Measurements from ENCODE around the gene IGIP.

IGIP gene

GRCh38 chr5:140174465-140175366, 49.0 kb downstream of the IGIP start, which contains the start of gene CYSTM1:
Gene CYSTM1 (plus strand): TSS chr5:140175188. CDS start chr5:140194466, 19,278 bp downstream.
- Histone ChIP-seq H3K9ac (ENCODE audit: low read length) (peak within 1 kb of the TSS; percentile 73), H3K27ac (ENCODE audit: low read length) (peak within 1 kb of the TSS; percentile 3), H3K4me3 (ENCODE audit: low read length) (peak within 1 kb of the TSS; percentile 97), H3K9me3 (ENCODE audit: control insufficient read depth, low read depth, low read length) (no peaks in the 10 kb centered on the region), H3K36me3 (ENCODE audit: control insufficient read depth, low read depth, low read length) (no peaks in the 10 kb centered on the region), H3K4me1 (ENCODE audit: control insufficient read depth, low read depth, low read length) (no peaks in the 10 kb centered on the region), H3K27me3 (ENCODE audit: control insufficient read depth, insufficient read depth, low read length) (peaks cover 5% of the 10 kb centered on the region)

- H3K27me3 ChIP-seq (ENCODE audit: control insufficient read depth, insufficient read depth, low read length), result peaks cover 5% of the 10 kb centered on the region
- no peak overlapping the region for H3K27ac ChIP-seq (ENCODE audit: low read length)
- peak overlapping the region; percentile 73 for H3K9ac ChIP-seq (ENCODE audit: low read length)
- H3K36me3 ChIP-seq (ENCODE audit: control insufficient read depth, low read depth, low read length), result no peaks in the 10 kb centered on the region
- H3K4me3 ChIP-seq (ENCODE audit: low read length), result peak overlapping the region; percentile 97
- no peaks in the 10 kb centered on the region for H3K4me1 ChIP-seq (ENCODE audit: control insufficient read depth, low read depth, low read length)
- no peaks in the 10 kb centered on the region for H3K9me3 ChIP-seq (ENCODE audit: control insufficient read depth, low read depth, low read length)
Observed at GRCh38 chr5:140175367-140176030, 49.8 kb downstream of the IGIP start.

GRCh38 chr5:140176031-140176387, 50.3 kb downstream of the IGIP start:
- no peak overlapping the region for H3K27ac ChIP-seq (ENCODE audit: low read length)
- H3K9ac ChIP-seq (ENCODE audit: low read length), result peak overlapping the region; percentile 73
- H3K9me3 ChIP-seq (ENCODE audit: control insufficient read depth, low read depth, low read length), result no peaks in the 10 kb centered on the region
- peaks cover 5% of the 10 kb centered on the region for H3K27me3 ChIP-seq (ENCODE audit: control insufficient read depth, insufficient read depth, low read length)
- no peaks in the 10 kb centered on the region for H3K36me3 ChIP-seq (ENCODE audit: control insufficient read depth, low read depth, low read length)
- H3K4me3 ChIP-seq (ENCODE audit: low read length), result peak overlapping the region; percentile 97
- no peaks in the 10 kb centered on the region for H3K4me1 ChIP-seq (ENCODE audit: control insufficient read depth, low read depth, low read length)

GRCh38 chr5:140178086-140178410, 52.3 kb downstream of the IGIP start:
- Histone ChIP-seq H3K27me3 (ENCODE audit: control insufficient read depth, insufficient read depth, low read length) (peaks cover 5% of the 10 kb centered on the region), H3K4me3 (ENCODE audit: low read length) (no peak overlapping the region), H3K9me3 (ENCODE audit: control insufficient read depth, low read depth, low read length) (no peaks in the 10 kb centered on the region)

GRCh38 chr5:140178482-140179116, 52.9 kb downstream of the IGIP start:
- no peaks in the 10 kb centered on the region for H3K36me3 ChIP-seq (ENCODE audit: control insufficient read depth, low read depth, low read length)
- H3K4me1 ChIP-seq (ENCODE audit: control insufficient read depth, low read depth, low read length), result peaks cover 7% of the 10 kb centered on the region
- H3K4me3 ChIP-seq (ENCODE audit: low read length), result no peak overlapping the region
- H3K27ac ChIP-seq (ENCODE audit: low read length), result no peak overlapping the region
- peaks cover 5% of the 10 kb centered on the region for H3K27me3 ChIP-seq (ENCODE audit: control insufficient read depth, insufficient read depth, low read length)
- no peak overlapping the region for H3K9ac ChIP-seq (ENCODE audit: low read length)
- no peaks in the 10 kb centered on the region for H3K9me3 ChIP-seq (ENCODE audit: control insufficient read depth, low read depth, low read length)

More at GRCh38 chr5:140178086-140178410, 52.3 kb downstream of the IGIP start:
- no peak overlapping the region for H3K27ac ChIP-seq (ENCODE audit: low read length)
- no peak overlapping the region for H3K9ac ChIP-seq (ENCODE audit: low read length)
- no peaks in the 10 kb centered on the region for H3K36me3 ChIP-seq (ENCODE audit: control insufficient read depth, low read depth, low read length)
- peaks cover 4% of the 10 kb centered on the region for H3K4me1 ChIP-seq (ENCODE audit: control insufficient read depth, low read depth, low read length)

All from iPS-18a (cell line).